WTC11 (cell line): ENCODE data around the gene STPG2. TPM values are rescaled to one million over a fixed set of nuclear protein-coding genes. Genes with fewer than 3 reads are reported as not detected.

ENCODE experiments used
- ATAC-seq: fragments of 200-7000 bp; cut with Tn5 transposase; 2 replicates; pipeline ENCODE4 v1.10.0; 2021; ENCODE audit warnings: mild to moderate bottlenecking, moderate library complexity
- CTCF ChIA-PET: fragments of 300-600 bp; sonication (Branson Sonifier 250); formaldehyde crosslinking; loops from one replicate; lab custom pipeline; 2021; ENCODE audit warnings: antibody characterized with exemption; lab: Charles Lee
- POLR2A ChIA-PET: fragments of 350-600 bp; sonication (Branson Sonifier 250); formaldehyde crosslinking; loops from one replicate; lab custom pipeline; 2021; ENCODE audit warnings: antibody characterized with exemption; lab: Charles Lee
- DNase-seq: peaks from one replicate; pipeline ENCODE4 v3.0.0; 2021; ENCODE audit warnings: low spot score
- H3K27ac Mint-ChIP-seq: 2 replicates; pipeline ENCODE4 v1.8.0; 2021; ENCODE audit warnings: mixed read lengths
- H3K27me3 Mint-ChIP-seq: 2 replicates; pipeline ENCODE4 v1.8.0; 2021; ENCODE audit warnings: low read depth, mild to moderate bottlenecking, moderate library complexity, mixed read lengths
- H3K36me3 Mint-ChIP-seq: 2 replicates; pipeline ENCODE4 v1.8.0; 2021; ENCODE audit warnings: mixed read lengths
- H3K4me1 Mint-ChIP-seq: 2 replicates; pipeline ENCODE4 v1.8.0; 2022; ENCODE audit warnings: mixed read lengths
- H3K4me3 Mint-ChIP-seq: 2 replicates; pipeline ENCODE4 v1.8.0; 2021; ENCODE audit warnings: mild to moderate bottlenecking, moderate library complexity, mixed read lengths
- H3K9me3 Mint-ChIP-seq: 2 replicates; pipeline ENCODE4 v1.8.0; 2021; ENCODE audit warnings: mixed read lengths
- AFF4 ChIP-seq: sonication (generic); formaldehyde crosslinking; IDR thresholded peaks from 2 replicates; pipeline ENCODE4 v1.8.1; 2023; ENCODE audit warnings: mild to moderate bottlenecking, missing genetic modification reagents, borderline replicate concordance
- E2F5 ChIP-seq: sonication (generic); formaldehyde crosslinking; IDR thresholded peaks from 2 replicates; pipeline ENCODE4 v1.8.1; 2022; ENCODE audit warnings: mild to moderate bottlenecking, moderate library complexity, missing genetic modification reagents
- FOXP1 ChIP-seq: sonication (generic); formaldehyde crosslinking; IDR thresholded peaks from 2 replicates; pipeline ENCODE4 v1.8.0; 2022; ENCODE audit warnings: missing genetic modification reagents, mild to moderate bottlenecking, moderate library complexity, borderline replicate concordance
- HMGXB4 ChIP-seq: sonication (generic); formaldehyde crosslinking; IDR thresholded peaks from 2 replicates; pipeline ENCODE4 v1.8.1; 2023; ENCODE audit warnings: mild to moderate bottlenecking, moderate library complexity, missing genetic modification reagents
- JAZF1 ChIP-seq: fragments of 250-450 bp; sonication (Bioruptor Pico); IDR thresholded peaks from 2 replicates; pipeline ENCODE4 v1.9.0; 2021; ENCODE audit warnings: moderate library complexity, mild to moderate bottlenecking, inconsistent platforms
- MXD4 ChIP-seq: fragments of 250-450 bp; sonication (Bioruptor Pico); IDR thresholded peaks from 2 replicates; pipeline ENCODE4 v1.8.0; 2021; ENCODE audit warnings: mild to moderate bottlenecking, moderate library complexity, borderline replicate concordance
- NFE2L1 ChIP-seq: sonication (generic); formaldehyde crosslinking; IDR thresholded peaks from 2 replicates; pipeline ENCODE4 v1.8.1; 2023; ENCODE audit warnings: missing genetic modification reagents
- NFYB ChIP-seq: sonication (generic); formaldehyde crosslinking; conservative IDR thresholded peaks from 2 replicates; pipeline ENCODE4 v1.8.0; 2022; ENCODE audit warnings: low read depth, missing genetic modification reagents
- TEAD1 ChIP-seq: sonication (generic); formaldehyde crosslinking; IDR thresholded peaks from 2 replicates; pipeline ENCODE4 v1.8.0; 2022; ENCODE audit warnings: mild to moderate bottlenecking, missing genetic modification reagents
- TP53 ChIP-seq: sonication (generic); formaldehyde crosslinking; IDR thresholded peaks from 2 replicates; pipeline ENCODE4 v1.8.1; 2023; ENCODE audit warnings: mild to moderate bottlenecking, missing genetic modification reagents
- ZNF281 ChIP-seq: sonication (generic); formaldehyde crosslinking; IDR thresholded peaks from 2 replicates; pipeline ENCODE4 v1.8.0; 2023; ENCODE audit warnings: mild to moderate bottlenecking, missing genetic modification reagents
- ZNF671 ChIP-seq: fragments of 250-450 bp; sonication (Bioruptor Pico); IDR thresholded peaks from 2 replicates; pipeline ENCODE4 v1.8.0; 2021; ENCODE audit warnings: mild to moderate bottlenecking
- total RNA-seq: library from RNA; stranded (reverse); gene quantifications from 3 replicates; pipeline ENCODE4 v1.2.3, GENCODE V29; 2021
- TF ChIP-seq, protein P1 (sequence below): sonication (generic); formaldehyde crosslinking; conservative IDR thresholded peaks from 2 replicates; pipeline ENCODE4 v1.8.1; 2023; ENCODE audit warnings: mild to moderate bottlenecking, low read depth, missing genetic modification reagents, moderate library complexity
- TF ChIP-seq, protein P2 (sequence below): sonication (generic); formaldehyde crosslinking; IDR thresholded peaks from 2 replicates; pipeline ENCODE4 v1.8.0; 2022; ENCODE audit warnings: mild to moderate bottlenecking, missing genetic modification reagents

The STPG2 gene
- total RNA-seq, 1 experiment from 2014 or later = 0.17 TPM

GRCh38 chr4:97851115-97851514 lies 292.2 kb downstream of the STPG2 start:
- no peak for TF ChIP-seq NFYB (CRISPR knock-in tag)
- no peak for TF ChIP-seq TP53
- TF ChIP-seq FOXP1 (CRISPR knock-in tag) = no peak
- TF ChIP-seq E2F5 = no peak
- TF ChIP-seq AFF4 = no peak
- no peak for TF ChIP-seq HMGXB4 (CRISPR knock-in tag)
- no peak for TF ChIP-seq JAZF1 (CRISPR knock-in tag)
- TF ChIP-seq NFE2L1 (CRISPR knock-in tag) = no peak
- TF ChIP-seq MXD4 (CRISPR knock-in tag) = no peak
- TF ChIP-seq, protein P1, sequence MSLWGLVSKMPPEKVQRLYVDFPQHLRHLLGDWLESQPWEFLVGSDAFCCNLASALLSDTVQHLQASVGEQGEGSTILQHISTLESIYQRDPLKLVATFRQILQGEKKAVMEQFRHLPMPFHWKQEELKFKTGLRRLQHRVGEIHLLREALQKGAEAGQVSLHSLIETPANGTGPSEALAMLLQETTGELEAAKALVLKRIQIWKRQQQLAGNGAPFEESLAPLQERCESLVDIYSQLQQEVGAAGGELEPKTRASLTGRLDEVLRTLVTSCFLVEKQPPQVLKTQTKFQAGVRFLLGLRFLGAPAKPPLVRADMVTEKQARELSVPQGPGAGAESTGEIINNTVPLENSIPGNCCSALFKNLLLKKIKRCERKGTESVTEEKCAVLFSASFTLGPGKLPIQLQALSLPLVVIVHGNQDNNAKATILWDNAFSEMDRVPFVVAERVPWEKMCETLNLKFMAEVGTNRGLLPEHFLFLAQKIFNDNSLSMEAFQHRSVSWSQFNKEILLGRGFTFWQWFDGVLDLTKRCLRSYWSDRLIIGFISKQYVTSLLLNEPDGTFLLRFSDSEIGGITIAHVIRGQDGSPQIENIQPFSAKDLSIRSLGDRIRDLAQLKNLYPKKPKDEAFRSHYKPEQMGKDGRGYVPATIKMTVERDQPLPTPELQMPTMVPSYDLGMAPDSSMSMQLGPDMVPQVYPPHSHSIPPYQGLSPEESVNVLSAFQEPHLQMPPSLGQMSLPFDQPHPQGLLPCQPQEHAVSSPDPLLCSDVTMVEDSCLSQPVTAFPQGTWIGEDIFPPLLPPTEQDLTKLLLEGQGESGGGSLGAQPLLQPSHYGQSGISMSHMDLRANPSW (CRISPR knock-in tag) = no peak
- no peak for TF ChIP-seq TEAD1 (CRISPR knock-in tag)
- no peak for TF ChIP-seq ZNF281 (CRISPR knock-in tag)
- TF ChIP-seq, protein P2, sequence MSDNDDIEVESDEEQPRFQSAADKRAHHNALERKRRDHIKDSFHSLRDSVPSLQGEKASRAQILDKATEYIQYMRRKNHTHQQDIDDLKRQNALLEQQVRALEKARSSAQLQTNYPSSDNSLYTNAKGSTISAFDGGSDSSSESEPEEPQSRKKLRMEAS (CRISPR knock-in tag) = no peak
- TF ChIP-seq ZNF671 (CRISPR knock-in tag) = no peak
- Mint-ChIP-seq H3K27me3 (no peaks in the 10 kb centered on the region), H3K9me3 (peaks cover 6% of the 10 kb centered on the region), H3K4me3 (no peak overlapping the region), H3K4me1 (peaks cover 18% of the 10 kb centered on the region), H3K36me3 (0 out of 2 replicates have a peak, but pooled peaks cover 4% of the 10 kb centered on the region), H3K27ac (no peak overlapping the region)
- POLR2A ChIA-PET = no interaction called here
- ATAC-seq (no peak), DNase-seq (no peak)
- CTCF ChIA-PET = no interaction called here
